ENCODE data around the gene NDUFV3. TPM values are rescaled to one million over a fixed set of nuclear protein-coding genes. Genes with fewer than 3 reads are reported as not detected.
A peak's percentile ranks its signal among the peaks of the same experiment; 100 is the strongest.

Gene NDUFV3
- total and polyA plus RNA-seq, 2 of the 13 experiments (the other 11 are each of a cell fraction or from before 2014, with no cell fraction given): 14.2 to 29.6 TPM

DNA sequence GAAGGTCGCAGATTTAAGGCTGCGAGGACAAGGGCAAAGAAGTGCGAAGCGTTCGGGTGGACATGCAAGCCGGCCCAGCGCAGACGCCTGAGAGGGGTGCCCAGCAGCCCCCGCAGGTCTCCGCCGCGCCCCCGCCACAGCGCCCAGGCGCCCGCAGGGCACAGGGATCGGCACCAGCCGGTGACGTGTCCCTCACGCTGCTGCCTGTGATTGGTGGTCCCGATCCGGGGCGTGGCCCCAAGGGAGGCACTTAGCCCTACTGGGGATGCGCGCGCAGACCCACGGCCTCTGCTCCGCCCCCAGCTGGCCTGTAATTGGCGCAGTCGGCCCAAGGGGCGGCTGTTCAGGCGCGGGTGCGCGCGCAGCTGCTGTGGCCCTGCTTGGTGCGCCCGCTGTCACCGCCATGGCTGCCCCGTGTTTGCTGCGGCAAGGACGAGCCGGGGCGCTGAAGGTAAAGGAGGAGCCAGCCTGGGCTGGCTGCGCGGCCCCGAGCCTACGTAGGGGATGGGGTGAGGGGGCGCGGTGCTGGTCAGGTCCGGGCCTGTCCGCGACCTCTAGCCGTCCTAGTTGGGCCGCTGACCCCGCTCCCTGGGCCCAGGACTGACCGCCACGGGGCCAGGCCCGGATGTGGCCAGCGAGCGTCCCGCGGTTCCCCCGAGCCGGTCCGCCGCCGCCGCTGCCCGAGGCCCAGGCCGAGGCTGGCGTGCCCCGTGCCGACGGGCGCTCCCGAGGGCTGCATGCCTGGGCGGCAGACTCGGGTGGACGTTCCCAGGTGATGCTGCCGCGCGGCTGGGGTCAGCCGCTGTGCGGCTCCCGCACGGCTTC, at the start of gene NDUFV3 (continued):
- TF ChIP-seq, protein P1, sequence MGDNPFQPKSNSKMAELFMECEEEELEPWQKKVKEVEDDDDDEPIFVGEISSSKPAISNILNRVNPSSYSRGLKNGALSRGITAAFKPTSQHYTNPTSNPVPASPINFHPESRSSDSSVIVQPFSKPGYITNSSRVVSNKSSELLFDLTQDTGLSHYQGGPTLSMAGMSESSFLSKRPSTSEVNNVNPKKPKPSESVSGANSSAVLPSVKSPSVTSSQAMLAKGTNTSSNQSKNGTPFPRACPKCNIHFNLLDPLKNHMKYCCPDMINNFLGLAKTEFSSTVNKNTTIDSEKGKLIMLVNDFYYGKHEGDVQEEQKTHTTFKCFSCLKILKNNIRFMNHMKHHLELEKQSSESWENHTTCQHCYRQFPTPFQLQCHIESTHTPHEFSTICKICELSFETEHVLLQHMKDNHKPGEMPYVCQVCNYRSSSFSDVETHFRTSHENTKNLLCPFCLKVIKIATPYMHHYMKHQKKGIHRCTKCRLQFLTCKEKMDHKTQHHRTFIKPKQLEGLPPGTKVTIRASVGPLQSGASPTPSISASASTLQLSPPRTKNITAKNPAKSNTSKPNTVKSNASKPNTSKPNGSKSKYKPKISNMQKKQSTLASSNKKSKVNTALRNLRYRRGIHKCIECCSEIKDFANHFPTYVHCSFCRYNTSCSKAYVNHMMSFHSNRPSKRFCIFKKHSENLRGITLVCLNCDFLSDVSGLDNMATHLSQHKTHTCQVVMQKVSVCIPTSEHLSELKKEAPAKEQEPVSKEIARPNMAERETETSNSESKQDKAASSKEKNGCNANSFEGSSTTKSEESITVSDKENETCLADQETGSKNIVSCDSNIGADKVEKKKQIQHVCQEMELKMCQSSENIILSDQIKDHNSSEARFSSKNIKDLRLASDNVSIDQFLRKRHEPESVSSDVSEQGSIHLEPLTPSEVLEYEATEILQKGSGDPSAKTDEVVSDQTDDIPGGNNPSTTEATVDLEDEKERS (CRISPR knock-in tag; IDR thresholded peaks at IDR 0.05): no peak; the same call in 1 of the 2 replicates
- TF ChIP-seq, protein P2, sequence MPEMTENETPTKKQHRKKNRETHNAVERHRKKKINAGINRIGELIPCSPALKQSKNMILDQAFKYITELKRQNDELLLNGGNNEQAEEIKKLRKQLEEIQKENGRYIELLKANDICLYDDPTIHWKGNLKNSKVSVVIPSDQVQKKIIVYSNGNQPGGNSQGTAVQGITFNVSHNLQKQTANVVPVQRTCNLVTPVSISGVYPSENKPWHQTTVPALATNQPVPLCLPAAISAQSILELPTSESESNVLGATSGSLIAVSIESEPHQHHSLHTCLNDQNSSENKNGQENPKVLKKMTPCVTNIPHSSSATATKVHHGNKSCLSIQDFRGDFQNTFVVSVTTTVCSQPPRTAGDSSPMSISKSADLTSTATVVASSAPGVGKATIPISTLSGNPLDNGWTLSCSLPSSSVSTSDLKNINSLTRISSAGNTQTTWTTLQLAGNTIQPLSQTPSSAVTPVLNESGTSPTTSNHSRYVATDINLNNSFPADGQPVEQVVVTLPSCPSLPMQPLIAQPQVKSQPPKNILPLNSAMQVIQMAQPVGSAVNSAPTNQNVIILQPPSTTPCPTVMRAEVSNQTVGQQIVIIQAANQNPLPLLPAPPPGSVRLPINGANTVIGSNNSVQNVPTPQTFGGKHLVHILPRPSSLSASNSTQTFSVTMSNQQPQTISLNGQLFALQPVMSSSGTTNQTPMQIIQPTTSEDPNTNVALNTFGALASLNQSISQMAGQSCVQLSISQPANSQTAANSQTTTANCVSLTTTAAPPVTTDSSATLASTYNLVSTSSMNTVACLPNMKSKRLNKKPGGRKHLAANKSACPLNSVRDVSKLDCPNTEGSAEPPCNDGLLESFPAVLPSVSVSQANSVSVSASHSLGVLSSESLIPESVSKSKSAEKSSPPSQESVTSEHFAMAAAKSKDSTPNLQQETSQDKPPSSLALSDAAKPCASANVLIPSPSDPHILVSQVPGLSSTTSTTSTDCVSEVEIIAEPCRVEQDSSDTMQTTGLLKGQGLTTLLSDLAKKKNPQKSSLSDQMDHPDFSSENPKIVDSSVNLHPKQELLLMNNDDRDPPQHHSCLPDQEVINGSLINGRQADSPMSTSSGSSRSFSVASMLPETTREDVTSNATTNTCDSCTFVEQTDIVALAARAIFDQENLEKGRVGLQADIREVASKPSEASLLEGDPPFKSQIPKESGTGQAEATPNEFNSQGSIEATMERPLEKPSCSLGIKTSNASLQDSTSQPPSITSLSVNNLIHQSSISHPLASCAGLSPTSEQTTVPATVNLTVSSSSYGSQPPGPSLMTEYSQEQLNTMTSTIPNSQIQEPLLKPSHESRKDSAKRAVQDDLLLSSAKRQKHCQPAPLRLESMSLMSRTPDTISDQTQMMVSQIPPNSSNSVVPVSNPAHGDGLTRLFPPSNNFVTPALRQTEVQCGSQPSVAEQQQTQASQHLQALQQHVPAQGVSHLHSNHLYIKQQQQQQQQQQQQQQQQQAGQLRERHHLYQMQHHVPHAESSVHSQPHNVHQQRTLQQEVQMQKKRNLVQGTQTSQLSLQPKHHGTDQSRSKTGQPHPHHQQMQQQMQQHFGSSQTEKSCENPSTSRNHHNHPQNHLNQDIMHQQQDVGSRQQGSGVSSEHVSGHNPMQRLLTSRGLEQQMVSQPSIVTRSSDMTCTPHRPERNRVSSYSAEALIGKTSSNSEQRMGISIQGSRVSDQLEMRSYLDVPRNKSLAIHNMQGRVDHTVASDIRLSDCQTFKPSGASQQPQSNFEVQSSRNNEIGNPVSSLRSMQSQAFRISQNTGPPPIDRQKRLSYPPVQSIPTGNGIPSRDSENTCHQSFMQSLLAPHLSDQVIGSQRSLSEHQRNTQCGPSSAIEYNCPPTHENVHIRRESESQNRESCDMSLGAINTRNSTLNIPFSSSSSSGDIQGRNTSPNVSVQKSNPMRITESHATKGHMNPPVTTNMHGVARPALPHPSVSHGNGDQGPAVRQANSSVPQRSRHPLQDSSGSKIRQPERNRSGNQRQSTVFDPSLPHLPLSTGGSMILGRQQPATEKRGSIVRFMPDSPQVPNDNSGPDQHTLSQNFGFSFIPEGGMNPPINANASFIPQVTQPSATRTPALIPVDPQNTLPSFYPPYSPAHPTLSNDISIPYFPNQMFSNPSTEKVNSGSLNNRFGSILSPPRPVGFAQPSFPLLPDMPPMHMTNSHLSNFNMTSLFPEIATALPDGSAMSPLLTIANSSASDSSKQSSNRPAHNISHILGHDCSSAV (CRISPR knock-in tag; IDR thresholded peaks at IDR 0.05; ENCODE audit: borderline replicate concordance): 0 out of 2 replicates have a peak, but pooled peaks have one; percentile 31
- TF ChIP-seq PHF21A (CRISPR knock-in tag; IDR thresholded peaks at IDR 0.05): peak; percentile 74
- TF ChIP-seq CBX5 (CRISPR knock-in tag; IDR thresholded peaks at IDR 0.05; ENCODE audit: borderline replicate concordance): no peak
- peak; percentile 35 for TF ChIP-seq MED8 (CRISPR knock-in tag; IDR thresholded peaks at IDR 0.05; ENCODE audit: insufficient replicate concordance)
- no peak for TF ChIP-seq KLF9 (CRISPR knock-in tag; IDR thresholded peaks at IDR 0.05; ENCODE audit: low read depth)
- TF ChIP-seq NR2C2 (CRISPR knock-in tag; IDR thresholded peaks at IDR 0.05; ENCODE audit: borderline replicate concordance): peak; percentile 63
- peak; percentile 78 for TF ChIP-seq GABPB1 (CRISPR knock-in tag; IDR thresholded peaks at IDR 0.05)
- no peak for TF ChIP-seq CHD2 (IDR thresholded peaks at IDR 0.05; ENCODE audit: low read depth, low read length)
- TF ChIP-seq ZNF788 (CRISPR knock-in tag; IDR thresholded peaks at IDR 0.05; ENCODE audit: borderline replicate concordance): peak; percentile 62; the same call in 1 of the 2 replicates
- TF ChIP-seq, protein P3, sequence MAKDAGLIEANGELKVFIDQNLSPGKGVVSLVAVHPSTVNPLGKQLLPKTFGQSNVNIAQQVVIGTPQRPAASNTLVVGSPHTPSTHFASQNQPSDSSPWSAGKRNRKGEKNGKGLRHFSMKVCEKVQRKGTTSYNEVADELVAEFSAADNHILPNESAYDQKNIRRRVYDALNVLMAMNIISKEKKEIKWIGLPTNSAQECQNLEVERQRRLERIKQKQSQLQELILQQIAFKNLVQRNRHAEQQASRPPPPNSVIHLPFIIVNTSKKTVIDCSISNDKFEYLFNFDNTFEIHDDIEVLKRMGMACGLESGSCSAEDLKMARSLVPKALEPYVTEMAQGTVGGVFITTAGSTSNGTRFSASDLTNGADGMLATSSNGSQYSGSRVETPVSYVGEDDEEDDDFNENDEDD (CRISPR knock-in tag; IDR thresholded peaks at IDR 0.05; ENCODE audit: borderline replicate concordance): no peak; the same call in 1 of the 2 replicates
- TF ChIP-seq, protein P4, sequence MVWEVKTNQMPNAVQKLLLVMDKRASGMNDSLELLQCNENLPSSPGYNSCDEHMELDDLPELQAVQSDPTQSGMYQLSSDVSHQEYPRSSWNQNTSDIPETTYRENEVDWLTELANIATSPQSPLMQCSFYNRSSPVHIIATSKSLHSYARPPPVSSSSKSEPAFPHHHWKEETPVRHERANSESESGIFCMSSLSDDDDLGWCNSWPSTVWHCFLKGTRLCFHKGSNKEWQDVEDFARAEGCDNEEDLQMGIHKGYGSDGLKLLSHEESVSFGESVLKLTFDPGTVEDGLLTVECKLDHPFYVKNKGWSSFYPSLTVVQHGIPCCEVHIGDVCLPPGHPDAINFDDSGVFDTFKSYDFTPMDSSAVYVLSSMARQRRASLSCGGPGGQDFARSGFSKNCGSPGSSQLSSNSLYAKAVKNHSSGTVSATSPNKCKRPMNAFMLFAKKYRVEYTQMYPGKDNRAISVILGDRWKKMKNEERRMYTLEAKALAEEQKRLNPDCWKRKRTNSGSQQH (CRISPR knock-in tag; IDR thresholded peaks at IDR 0.05; ENCODE audit: low read depth): 0 out of 2 replicates have a peak, but pooled peaks have one; percentile 12
- TF ChIP-seq ZNF720 (CRISPR knock-in tag; IDR thresholded peaks at IDR 0.05): no peak
